Fibroblast of villous mesenchyme (primary cell): ENCODE measurements around the gene CA7. TPM values are rescaled to one million over a fixed set of nuclear protein-coding genes. Genes with fewer than 3 reads are reported as not detected.

ENCODE experiments used
- DNase-seq: peaks from one replicate; pipeline ENCODE4 v3.0.0-alpha.2; 2010; ENCODE audit warnings: low read depth
- H3K4me3 ChIP-seq: 2 replicates; pipeline ENCODE4 v1.5.1; 2011; ENCODE audit warnings: low read depth, mild to moderate bottlenecking, low read length
- CTCF ChIP-seq: IDR thresholded peaks from 2 replicates; pipeline ENCODE4 v1.5.1; 2012; ENCODE audit warnings: low read depth, mild to moderate bottlenecking, low read length; ENCODE audit not compliant: insufficient read depth
- total RNA-seq: library from RNA; depleted of rRNA; stranded (reverse); fragments of >200 nt; gene quantifications from 2 replicates; pipeline ENCODE4 v1.2.3, GENCODE V29; 2012

Gene CA7
- total RNA-seq, 1 donor = not detected

GRCh38 chr16:66880288-66881013 lies 36.2 kb downstream of the CA7 start, which contains the start of gene PDP2:
Gene PDP2, plus strand, starts transcription at chr16:66880515. Its CDS starts 3,770 bp downstream, at chr16:66884285.
- peak within 1 kb of the TSS; percentile 72 for H3K4me3 ChIP-seq
- DNase-seq = peak; percentile 95
- TF ChIP-seq CTCF = no peak

- TF ChIP-seq CTCF = no peak
- H3K4me3 ChIP-seq = peak overlapping the region; percentile 72
- DNase-seq = no peak
These were observed 36.8 kb downstream of the CA7 start for GRCh38 chr16:66881014-66881417.

DNA sequence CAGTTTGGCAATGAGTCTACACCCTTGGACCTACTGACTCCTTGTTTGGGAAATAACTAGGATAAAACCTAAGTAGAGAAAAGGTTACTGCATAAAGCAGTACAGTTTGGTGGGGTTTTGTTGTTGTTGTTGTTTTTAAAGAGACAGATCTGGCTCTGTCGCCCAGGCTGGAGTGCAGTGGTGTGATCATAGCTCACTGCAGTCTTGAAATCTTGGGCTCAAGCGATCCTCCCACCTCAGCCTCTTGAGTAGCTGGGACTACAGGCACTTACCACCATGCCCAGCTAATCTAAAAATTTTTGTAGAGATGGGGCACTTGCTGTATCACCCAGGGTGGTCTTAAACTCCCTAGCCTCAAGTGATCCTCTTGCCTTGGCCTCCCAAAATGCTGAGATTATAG lies 37.3 kb downstream of the CA7 start:
- no peak for TF ChIP-seq CTCF
- H3K4me3 ChIP-seq = peak overlapping the region; percentile 72
- no peak for DNase-seq

GRCh38 chr16:66881964-66882508 lies 37.8 kb downstream of the CA7 start:
- no peak for TF ChIP-seq CTCF
- no peak for DNase-seq
- H3K4me3 ChIP-seq = peak overlapping the region; percentile 72

- TF ChIP-seq CTCF = no peak
These were observed 38.5 kb downstream of the CA7 start for GRCh38 chr16:66882702-66883101.

GRCh38 chr16:66885491-66885890 lies 41.3 kb downstream of the CA7 start:
- no peak for TF ChIP-seq CTCF
- no peak overlapping the region for H3K4me3 ChIP-seq
- no peak for DNase-seq

More at GRCh38 chr16:66882702-66883101, 38.5 kb downstream of the CA7 start:
- DNase-seq = no peak
- H3K4me3 ChIP-seq = no peak overlapping the region

- peak; percentile 64 for DNase-seq
- peak overlapping the region; percentile 17 for H3K4me3 ChIP-seq
- no peak for TF ChIP-seq CTCF
These were observed 42.1 kb downstream of the CA7 start for GRCh38 chr16:66886321-66886720.
